ENCODE measurements around the gene ABCB9.
"Not testable (repeated sequence)": the region's sequence is repeated elsewhere in the genome, so short reads cannot be mapped to it uniquely, and the experiment has no call there.

The ABCB9 gene

GRCh38 chr12:122909442-122910288 is 56.6 kb downstream of the ABCB9 start:
- ATAC-seq (replicated peaks) = no peak
- H3K27ac Mint-ChIP-seq = peak overlapping the region in 1 of 2 donors; percentile 71
- no peak overlapping the region for H3K4me3 Mint-ChIP-seq
- H3K4me1 Mint-ChIP-seq (ENCODE audit: low read depth in 2 of 2) = no peaks in the 10 kb centered on the region
- no peaks in the 10 kb centered on the region for H3K9me3 Mint-ChIP-seq
- H3K36me3 Mint-ChIP-seq (ENCODE audit: insufficient read depth) = peaks cover 3% of the 10 kb centered on the region
- no peak for DNase-seq
- no peaks in the 10 kb centered on the region for H3K27me3 Mint-ChIP-seq

DNA sequence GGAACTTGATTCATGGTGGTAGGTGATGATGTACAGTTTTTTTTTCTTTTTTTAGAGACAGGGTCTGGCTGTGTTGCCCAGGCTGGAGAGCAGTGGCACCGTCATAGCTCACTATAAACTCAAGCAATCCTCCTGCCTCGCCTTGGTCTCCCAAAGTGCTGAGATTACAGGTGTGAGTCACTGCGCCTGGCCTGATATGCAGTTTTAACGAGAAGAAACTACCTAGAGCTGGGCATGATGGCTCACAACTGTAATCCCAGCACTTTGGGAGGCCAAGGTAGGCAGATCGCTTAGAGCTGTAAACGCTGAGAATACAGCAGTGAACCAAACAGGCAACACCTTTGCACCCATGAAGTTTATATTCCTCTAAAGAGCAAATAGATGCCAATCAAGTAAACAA is 57.3 kb downstream of the ABCB9 start:
- DNase-seq = no peak

DNA sequence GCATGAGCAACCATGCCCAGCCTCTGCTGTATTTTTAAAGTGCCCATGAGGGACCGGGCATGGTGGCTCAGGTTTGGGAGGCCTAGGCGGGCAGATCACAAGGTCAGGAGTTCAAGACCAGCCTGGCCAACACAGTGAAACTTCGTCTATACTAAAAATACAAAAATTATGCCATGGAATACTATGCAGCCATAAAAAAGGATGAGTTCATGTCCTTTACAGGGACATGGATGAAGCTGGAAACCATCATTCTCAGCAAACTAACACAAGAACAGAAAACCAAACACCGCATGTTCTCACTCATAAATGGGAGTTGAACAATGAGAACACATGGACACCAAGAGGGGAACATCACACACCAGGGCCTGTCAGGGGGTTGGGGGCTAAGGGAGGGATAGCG is 61.0 kb downstream of the ABCB9 start:
- not testable (repeated sequence) for H3K27me3 Mint-ChIP-seq; H3K27ac Mint-ChIP-seq; H3K36me3 Mint-ChIP-seq (ENCODE audit: insufficient read depth); H3K4me3 Mint-ChIP-seq; ATAC-seq (replicated peaks); DNase-seq; H3K9me3 Mint-ChIP-seq
- H3K4me1 Mint-ChIP-seq (ENCODE audit: low read depth in 2 of 2) = peaks cover 12 to 14% of the 10 kb centered on the region in 2 donors

More for the DNA sequence above, 57.3 kb downstream of the ABCB9 start:
- H3K4me1 Mint-ChIP-seq (ENCODE audit: low read depth in 2 of 2) = no peaks in the 10 kb centered on the region
- H3K36me3 Mint-ChIP-seq (ENCODE audit: insufficient read depth) = peaks cover 3% of the 10 kb centered on the region
- no peak for ATAC-seq (replicated peaks)
- no peak overlapping the region for H3K4me3 Mint-ChIP-seq
- H3K9me3 Mint-ChIP-seq = no peaks in the 10 kb centered on the region
- H3K27me3 Mint-ChIP-seq = no peaks in the 10 kb centered on the region
- no peak overlapping the region for H3K27ac Mint-ChIP-seq

- H3K4me1 Mint-ChIP-seq (ENCODE audit: low read depth in 2 of 2) = peaks cover 26 to 27% of the 10 kb centered on the region in 2 donors
- no peak for ATAC-seq (replicated peaks)
- H3K27me3 Mint-ChIP-seq = no peaks in the 10 kb centered on the region
- H3K27ac Mint-ChIP-seq = peak overlapping the region in 1 of 2 donors; percentile 9
- H3K36me3 Mint-ChIP-seq (ENCODE audit: insufficient read depth) = no peaks in the 10 kb centered on the region
- no peaks in the 10 kb centered on the region for H3K9me3 Mint-ChIP-seq
- DNase-seq = no peak
- no peak overlapping the region for H3K4me3 Mint-ChIP-seq
Observed at GRCh38 chr12:122903693-122904034, 62.6 kb downstream of the ABCB9 start.

- DNase-seq (no peak), ATAC-seq (replicated peaks) (no peak)
- no peak overlapping the region for H3K27ac Mint-ChIP-seq
- H3K4me1 Mint-ChIP-seq (ENCODE audit: low read depth in 2 of 2) = peaks cover 30% of the 10 kb centered on the region in 2 donors
- no peaks in the 10 kb centered on the region for H3K9me3 Mint-ChIP-seq
- H3K36me3 Mint-ChIP-seq (ENCODE audit: insufficient read depth) = no peaks in the 10 kb centered on the region
- no peak overlapping the region for H3K4me3 Mint-ChIP-seq
- no peaks in the 10 kb centered on the region for H3K27me3 Mint-ChIP-seq
Observed at GRCh38 chr12:122902854-122903692, 63.2 kb downstream of the ABCB9 start.

DNA sequence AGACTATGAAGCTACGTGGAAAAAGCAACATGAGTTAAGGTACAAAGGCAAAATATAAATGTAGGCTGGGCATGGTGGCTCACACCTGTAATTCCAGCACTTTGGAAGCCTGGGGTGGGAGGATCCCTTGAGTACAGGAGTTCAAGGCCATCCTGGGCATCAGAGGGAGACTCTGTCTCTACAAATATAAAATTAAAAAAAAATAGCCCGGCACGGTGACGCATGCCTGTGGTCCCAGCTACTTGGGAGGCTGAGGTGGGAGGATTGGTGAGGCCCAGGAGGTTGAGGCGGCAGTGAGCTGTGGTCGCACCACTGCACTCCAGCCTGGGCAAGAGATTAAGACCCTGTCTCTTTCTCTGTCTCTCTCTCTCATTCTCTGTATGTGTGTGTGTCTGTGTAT is 66.4 kb downstream of the ABCB9 start:
- no peak for ATAC-seq (replicated peaks)
- H3K4me3 Mint-ChIP-seq = peak overlapping the region; percentile 38 to 58
- peak overlapping the region; percentile 99 for H3K27ac Mint-ChIP-seq
- no peak for DNase-seq
- peaks cover 0 to 8% of the 10 kb centered on the region in 2 donors for H3K9me3 Mint-ChIP-seq
- no peaks in the 10 kb centered on the region for H3K27me3 Mint-ChIP-seq
- peaks cover 19% of the 10 kb centered on the region for H3K36me3 Mint-ChIP-seq (ENCODE audit: insufficient read depth)
- H3K4me1 Mint-ChIP-seq (ENCODE audit: low read depth in 2 of 2) = peaks cover 49 to 55% of the 10 kb centered on the region in 2 donors

DNA sequence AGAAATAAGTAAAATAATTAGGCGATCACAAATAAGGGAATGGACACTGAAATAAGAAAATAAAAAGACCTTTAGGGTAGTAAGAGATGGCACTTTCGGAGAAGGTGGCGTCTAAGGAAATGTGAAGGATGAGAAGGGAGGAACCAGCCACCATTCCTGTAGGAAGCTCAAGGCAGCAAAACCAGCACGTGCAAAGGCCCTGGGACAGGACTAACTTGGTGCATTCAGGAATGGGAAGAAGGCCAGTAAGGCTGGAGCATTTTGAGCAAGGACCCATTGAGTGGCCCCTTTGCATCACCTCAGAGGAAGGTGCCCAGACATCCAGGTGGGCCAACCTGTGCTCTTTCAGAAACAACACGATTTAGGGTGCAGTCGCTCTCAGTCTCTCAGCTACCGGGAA is 69.6 kb downstream of the ABCB9 start:
- Mint-ChIP-seq H3K4me1 (ENCODE audit: low read depth in 2 of 2) (peaks cover 54 to 78% of the 10 kb centered on the region in 2 donors), H3K4me3 (peak overlapping the region; percentile 95 to 96), H3K9me3 (peaks cover 0 to 8% of the 10 kb centered on the region in 2 donors), H3K27ac (peak overlapping the region; percentile 99), H3K36me3 (ENCODE audit: insufficient read depth) (peaks cover 37% of the 10 kb centered on the region), H3K27me3 (no peaks in the 10 kb centered on the region)
- no peak for ATAC-seq (replicated peaks)
- DNase-seq = no peak

- peak; percentile 92 to 95 (median 95) for DNase-seq
- H3K27ac Mint-ChIP-seq = peak within 1 kb of the TSS; percentile 99
- H3K9me3 Mint-ChIP-seq = peaks cover 0 to 8% of the 10 kb centered on the region in 2 donors
Observed at GRCh38 chr12:122895704-122896636, 70.3 kb downstream of the ABCB9 start, which contains the start of gene VPS37B. TSS of gene VPS37B (minus strand) at chr12:122896124. CDS start at chr12:122896062, 62 bp downstream.

GRCh38 chr12:122895320-122895703 is 71.0 kb downstream of the ABCB9 start:
- H3K4me1 Mint-ChIP-seq (ENCODE audit: low read depth in 2 of 2) = peaks cover 59 to 86% of the 10 kb centered on the region in 2 donors
- peak overlapping the region; percentile 99 for H3K27ac Mint-ChIP-seq
- ATAC-seq (replicated peaks) (no peak), DNase-seq (no peak)
- H3K27me3 Mint-ChIP-seq = no peaks in the 10 kb centered on the region
- peaks cover 40% of the 10 kb centered on the region for H3K36me3 Mint-ChIP-seq (ENCODE audit: insufficient read depth)
- peaks cover 0 to 8% of the 10 kb centered on the region in 2 donors for H3K9me3 Mint-ChIP-seq
- peak overlapping the region; percentile 95 to 96 for H3K4me3 Mint-ChIP-seq

More at GRCh38 chr12:122895704-122896636, 70.3 kb downstream of the ABCB9 start, which contains the start of gene VPS37B:
- H3K4me3 Mint-ChIP-seq = peak within 1 kb of the TSS; percentile 95 to 96
- peak; percentile 67 for ATAC-seq (replicated peaks)
- peaks cover 54 to 81% of the 10 kb centered on the region in 2 donors for H3K4me1 Mint-ChIP-seq (ENCODE audit: low read depth in 2 of 2)
- no peaks in the 10 kb centered on the region for H3K27me3 Mint-ChIP-seq
- peaks cover 37% of the 10 kb centered on the region for H3K36me3 Mint-ChIP-seq (ENCODE audit: insufficient read depth)

DNA sequence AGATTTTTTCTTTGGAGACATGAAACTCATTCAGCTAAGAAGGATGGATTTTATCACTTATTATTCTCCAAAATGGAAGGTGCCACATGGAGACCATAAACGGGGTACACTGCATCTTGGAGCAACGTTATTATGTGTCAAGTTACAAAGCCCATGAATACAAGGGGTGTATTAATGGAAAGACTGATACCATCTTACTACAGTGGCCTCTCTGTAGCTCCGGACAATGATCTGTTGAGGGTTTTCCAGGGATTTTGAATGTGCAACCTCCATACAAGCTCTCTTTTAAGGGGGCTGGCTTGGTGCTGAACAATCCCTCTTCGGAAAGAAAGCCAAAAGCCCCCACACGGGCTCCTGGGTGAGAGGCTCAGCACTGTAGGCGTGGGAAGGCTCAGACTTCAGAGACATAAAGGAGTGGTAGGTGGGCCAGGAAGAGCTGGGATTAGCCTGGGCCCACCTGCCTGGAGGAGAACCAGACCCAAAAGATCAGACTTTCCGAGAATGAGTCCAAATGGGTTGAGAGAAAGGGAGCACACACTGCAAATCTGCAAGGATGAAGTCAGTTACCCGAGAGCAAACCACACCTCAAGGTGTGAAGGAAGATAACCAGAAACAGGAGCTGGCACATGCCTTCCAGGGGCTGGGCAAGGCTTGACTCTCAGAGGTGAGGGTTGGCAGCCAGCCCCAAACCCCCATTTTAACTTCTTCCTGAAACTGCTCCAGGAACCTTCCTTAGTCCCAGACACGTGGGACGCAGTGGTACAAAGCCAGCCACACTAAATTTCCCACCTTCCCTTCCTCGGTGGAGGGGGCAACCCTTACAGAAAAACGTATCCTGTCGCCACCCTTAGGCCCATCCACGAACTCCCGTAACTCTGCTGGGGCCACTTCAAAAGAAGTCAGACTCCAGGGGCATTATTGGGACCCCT is 71.8 kb downstream of the ABCB9 start:
- ATAC-seq (replicated peaks) (peak; percentile 38), DNase-seq (peak in 2 of 3 experiments; percentile 29 to 41)
- Mint-ChIP-seq H3K4me3 (peak overlapping the region; percentile 95 to 96), H3K9me3 (peaks cover 0 to 8% of the 10 kb centered on the region in 2 donors), H3K27me3 (no peaks in the 10 kb centered on the region), H3K4me1 (ENCODE audit: low read depth in 2 of 2) (peaks cover 59 to 85% of the 10 kb centered on the region in 2 donors), H3K27ac (peak overlapping the region; percentile 99), H3K36me3 (ENCODE audit: insufficient read depth) (peaks cover 46% of the 10 kb centered on the region)

DNA sequence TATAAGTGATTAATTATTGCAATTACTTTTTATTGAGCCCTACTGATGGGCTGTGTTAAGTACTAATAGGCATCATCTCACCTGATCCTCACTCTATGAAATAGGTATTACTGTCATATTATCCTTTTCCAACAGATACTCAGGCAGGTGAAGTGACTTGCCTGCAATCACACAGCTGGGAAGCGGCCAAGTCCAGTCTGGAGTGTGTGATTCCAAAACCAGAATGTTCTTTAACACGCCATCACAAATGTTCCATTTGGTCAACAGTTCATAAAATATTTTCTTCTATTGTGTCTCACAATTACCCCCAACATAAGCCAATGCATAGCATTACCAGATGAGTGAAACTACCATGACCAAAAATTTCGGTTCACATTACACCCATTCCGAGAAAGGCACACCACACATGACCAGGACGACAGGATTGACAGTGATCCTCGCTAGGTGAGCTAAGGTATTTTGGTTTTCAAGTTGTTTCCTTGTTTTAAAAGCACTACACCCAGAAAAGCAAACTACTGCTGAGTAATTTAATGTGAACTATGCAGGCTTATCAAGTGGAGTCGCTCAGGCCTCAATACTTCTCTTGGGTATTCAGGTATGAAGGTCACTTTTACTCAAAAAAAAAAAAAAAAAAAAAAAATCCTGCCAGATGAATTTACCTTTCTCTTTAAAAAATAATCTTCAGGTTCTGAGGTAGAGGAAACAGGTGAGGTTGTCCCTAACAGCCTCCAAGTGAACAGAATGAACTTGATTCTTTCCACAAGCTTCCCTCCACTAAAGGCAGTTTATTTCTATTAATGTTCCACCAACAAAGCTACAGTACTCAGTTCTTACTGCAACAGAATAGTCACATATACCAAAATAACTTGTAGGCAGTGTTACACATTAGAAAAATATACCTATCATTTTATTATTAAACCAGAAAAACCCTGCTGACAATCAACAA is 72.8 kb downstream of the ABCB9 start:
- Mint-ChIP-seq H3K27ac (peak overlapping the region; percentile 99), H3K36me3 (ENCODE audit: insufficient read depth) (peaks cover 54% of the 10 kb centered on the region), H3K4me1 (ENCODE audit: low read depth in 2 of 2) (peaks cover 61 to 84% of the 10 kb centered on the region in 2 donors), H3K9me3 (peaks cover 0 to 8% of the 10 kb centered on the region in 2 donors), H3K4me3 (peak overlapping the region; percentile 95 to 96), H3K27me3 (no peaks in the 10 kb centered on the region)
- DNase-seq (no peak), ATAC-seq (replicated peaks) (no peak)

Measured in effector memory CD8-positive, alpha-beta T cell (primary cell).